SK-N-SH (cell line): ENCODE measurements around the gene PTPRK. TPM values are rescaled to one million over a fixed set of nuclear protein-coding genes. Genes with fewer than 3 reads are reported as not detected.

ENCODE experiments used
- CTCF ChIA-PET: fragments of 300-600, 350-600 bp; formaldehyde crosslinking; extraction: SDS; loops from one replicate; lab custom pipeline; 2021; lab: Yijun Ruan, JAX
- POLR2A ChIA-PET: fragments of 350-600 bp; sonication (Branson Sonifier 250); formaldehyde crosslinking; extraction: SDS; loops from one replicate; lab custom pipeline; 2020; ENCODE audit warnings: antibody characterized with exemption, inconsistent platforms; lab: Yijun Ruan, JAX
- DNase-seq: peaks from one replicate; pipeline ENCODE4 v3.0.0; 2012
- H2AFZ ChIP-seq: fragments of 200-600 bp; sonication (generic); 2 replicates; pipeline ENCODE4 v1.8.1; 2016; ENCODE audit warnings: antibody characterized with exemption, mild to moderate bottlenecking, low read depth
- H3F3A ChIP-seq: fragments of 200-600 bp; sonication (generic); replicated peaks from 2 replicates; pipeline ENCODE3; 2016; ENCODE audit warnings: antibody characterized with exemption, mild to moderate bottlenecking; ENCODE audit not compliant: insufficient read depth
- H3K27ac ChIP-seq, 2 experiments: fragments of 200-500 bp in 1 of 2; fragments of 200-600 bp in 1 of 2; sonication (Bioruptor generic) in 1 of 2; sonication (generic), shearing (Covaris generic) in 1 of 2; 2 replicates each; pipeline versions ENCODE4 v1.5.1 to v1.6.1; 2014 to 2016; ENCODE audit warnings: low read depth in 2 of 2, inconsistent platforms in 1 of 2, low read length in 1 of 2, mild to moderate bottlenecking in 1 of 2, mixed read lengths in 1 of 2
- H3K27me3 ChIP-seq: fragments of 200-600 bp; sonication (generic), shearing (Covaris generic); 2 replicates; pipeline ENCODE4 v1.6.1; 2016; ENCODE audit warnings: mixed run types; ENCODE audit not compliant: insufficient read depth
- H3K36me3 ChIP-seq, 2 experiments: fragments of 200-500 bp in 1 of 2; fragments of 200-600 bp in 1 of 2; sonication (Bioruptor generic) in 1 of 2; sonication (generic) in 1 of 2; replicated peaks in 1 of 2; 2 replicates each; pipeline versions ENCODE3 to v1.5.1; 2014 to 2016; ENCODE audit warnings: low read length in 1 of 2, mild to moderate bottlenecking in 1 of 2; ENCODE audit not compliant: insufficient read depth in 2 of 2, control insufficient read depth in 1 of 2
- H3K4me1 ChIP-seq, 2 experiments: fragments of 200-500 bp in 1 of 2; fragments of 200-600 bp in 1 of 2; sonication (Bioruptor generic) in 1 of 2; sonication (generic), shearing (Covaris generic) in 1 of 2; 2 replicates each; pipeline versions ENCODE4 v1.5.1 to v1.6.1; 2014 to 2016; ENCODE audit warnings: low read depth in 1 of 2, low read length in 1 of 2, mixed run types in 1 of 2; ENCODE audit not compliant: insufficient read depth in 2 of 2, control insufficient read depth in 1 of 2
- H3K4me2 ChIP-seq: fragments of 200-600 bp; sonication (generic), shearing (Covaris generic); 2 replicates; pipeline ENCODE4 v1.6.1; 2017; ENCODE audit warnings: mixed run types
- H3K4me3 ChIP-seq, 2 experiments: fragments of 200-500 bp in 1 of 2; fragments of 200-600 bp in 1 of 2; sonication (Bioruptor generic) in 1 of 2; sonication (generic), shearing (Covaris generic) in 1 of 2; 2 replicates each; pipeline versions ENCODE4 v1.5.1 to v1.8.1; 2014 to 2016; ENCODE audit warnings: low read depth in 2 of 2, inconsistent platforms in 1 of 2, low read length in 1 of 2, mild to moderate bottlenecking in 1 of 2, mixed read lengths in 1 of 2, moderate library complexity in 1 of 2
- H3K79me2 ChIP-seq: fragments of 200-600 bp; sonication (generic); 2 replicates; pipeline ENCODE4 v1.8.1; 2017; ENCODE audit warnings: mild to moderate bottlenecking; ENCODE audit not compliant: insufficient read depth
- H3K9ac ChIP-seq: fragments of 200-600 bp; sonication (generic); 2 replicates; pipeline ENCODE4 v1.6.1; 2017; ENCODE audit warnings: mixed run types
- H3K9me2 ChIP-seq: fragments of 200-600 bp; sonication (generic); 2 replicates; pipeline ENCODE4 v1.6.1; 2017; ENCODE audit warnings: mixed run types
- H3K9me3 ChIP-seq: fragments of 200-600 bp; sonication (generic); 2 replicates; pipeline ENCODE4 v1.6.1; 2017; ENCODE audit warnings: mixed run types, mild to moderate bottlenecking, moderate library complexity
- H4K20me1 ChIP-seq: fragments of 200-600 bp; sonication (generic); 2 replicates; pipeline ENCODE4 v1.6.1; 2017; ENCODE audit warnings: mild to moderate bottlenecking, mixed run types; ENCODE audit not compliant: insufficient read depth
- CHD2 ChIP-seq: fragments of 150-350 bp; IDR thresholded peaks from 2 replicates; pipeline ENCODE4 v1.6.1; 2018; ENCODE audit warnings: low read length; ENCODE audit not compliant: partially characterized antibody
- CTCF ChIP-seq: fragments of 200-600 bp; sonication (generic); IDR thresholded peaks from 2 replicates; pipeline ENCODE4 v1.6.1; 2017; ENCODE audit warnings: antibody characterized with exemption, mild to moderate bottlenecking, moderate library complexity
- EP300 ChIP-seq, 2 experiments: IDR thresholded peaks; 2 replicates each; pipeline versions ENCODE4 v1.4.0 to v1.6.1; 2012; ENCODE audit warnings: borderline replicate concordance in 1 of 2, low read depth in 1 of 2, low read length in 1 of 2
- FOXJ3 ChIP-seq: sonication (generic); formaldehyde crosslinking; IDR thresholded peaks from 2 replicates; pipeline ENCODE4 v1.5.1; 2020; ENCODE audit warnings: mild to moderate bottlenecking, missing genetic modification reagents
- FOXM1 ChIP-seq: IDR thresholded peaks from 2 replicates; pipeline ENCODE4 v1.4.0; 2012; ENCODE audit warnings: low read depth, mild to moderate bottlenecking
- GATA2 ChIP-seq: sonication (generic); formaldehyde crosslinking; IDR thresholded peaks from 2 replicates; pipeline ENCODE4 v1.5.0; 2020; ENCODE audit warnings: mild to moderate bottlenecking, missing genetic modification reagents
- MAX ChIP-seq: IDR thresholded peaks from 2 replicates; pipeline ENCODE4 v1.4.0; 2012; ENCODE audit warnings: low read depth
- MEF2A ChIP-seq: IDR thresholded peaks from 2 replicates; pipeline ENCODE4 v1.4.0; 2012; ENCODE audit warnings: low read depth, borderline replicate concordance
- NFIC ChIP-seq: IDR thresholded peaks from 2 replicates; pipeline ENCODE4 v1.4.0; 2012; ENCODE audit warnings: borderline replicate concordance
- NRF1 ChIP-seq: IDR thresholded peaks from 2 replicates; pipeline ENCODE4 v1.6.1; 2012; ENCODE audit warnings: low read depth, mild to moderate bottlenecking, low read length
- POLR2AphosphoS5 ChIP-seq: IDR thresholded peaks from 2 replicates; pipeline ENCODE4 v1.6.1; 2012; ENCODE audit warnings: low read depth, low read length
- RCOR1 ChIP-seq: fragments of 150-350 bp; IDR thresholded peaks from 2 replicates; pipeline ENCODE4 v1.6.1; 2017; ENCODE audit warnings: antibody characterized with exemption, low read length
- RFX5 ChIP-seq: IDR thresholded peaks from 2 replicates; pipeline ENCODE4 v1.6.1; 2012; ENCODE audit warnings: mild to moderate bottlenecking, improper control_type of control experiment, low read length
- RXRA ChIP-seq: IDR thresholded peaks from 2 replicates; pipeline ENCODE4 v1.4.0; 2012; ENCODE audit warnings: low read depth, mild to moderate bottlenecking, borderline replicate concordance
- SIN3A ChIP-seq: IDR thresholded peaks from 2 replicates; pipeline ENCODE4 v1.6.1; 2012; ENCODE audit warnings: low read depth, mild to moderate bottlenecking, low read length, moderate library complexity, borderline replicate concordance
- SMC3 ChIP-seq: IDR thresholded peaks from 2 replicates; pipeline ENCODE4 v1.6.1; 2012; ENCODE audit warnings: low read depth, low read length, improper control_type of control experiment
- TEAD4 ChIP-seq: IDR thresholded peaks from 2 replicates; pipeline ENCODE4 v1.4.0; 2012; ENCODE audit warnings: mild to moderate bottlenecking, borderline replicate concordance; ENCODE audit not compliant: insufficient read depth
- USF1 ChIP-seq: IDR thresholded peaks from 2 replicates; pipeline ENCODE4 v1.4.0; 2012; ENCODE audit warnings: low read depth, borderline replicate concordance
- USF2 ChIP-seq: fragments of 150-350 bp; IDR thresholded peaks from 2 replicates; pipeline ENCODE4 v1.6.1; 2017; ENCODE audit warnings: antibody characterized with exemption, low read length, low read depth, borderline replicate concordance
- YY1 ChIP-seq: IDR thresholded peaks from 2 replicates; pipeline ENCODE4 v1.4.0; 2012; ENCODE audit warnings: low read depth, mild to moderate bottlenecking
- WGBS: methylation state at CpG from one replicate; pipeline ENCODE4 v1.1.6; 2017; ENCODE audit warnings: low lambda C conversion rate; 5-methylcytosine and 5-hydroxymethylcytosine counted together
- polyA plus RNA-seq, 3 experiments: library from polyadenylated mRNA; depleted of rRNA; stranded (reverse); fragments of >200 nt; gene quantifications; 2 replicates each; pipeline ENCODE4 v1.2.3, GENCODE V29; 2012

The PTPRK gene
- polyA plus RNA-seq, 1 of the 3 experiments (the other 2 are of a cell fraction), result 9.5 TPM

GRCh38 chr6:128290221-128290620 lies 230.2 kb downstream of the PTPRK start (continued):
- TF ChIP-seq CTCF (no peak), SIN3A (no peak), NFIC (no peak), TEAD4 (no peak)

- Histone ChIP-seq H3K36me3 (peaks cover 0 to 5% of the 10 kb centered on the region in 2 experiments), H2AFZ (no peak overlapping the region), H3K9ac (no peak overlapping the region), H3K4me3 (no peak overlapping the region), H3K9me3 (no peaks in the 10 kb centered on the region), H3K4me1 (no peaks in the 10 kb centered on the region), H3K4me2 (no peak overlapping the region), H3K9me2 (no peaks in the 10 kb centered on the region), H3K27ac (no peak overlapping the region), H3K79me2 (no peaks in the 10 kb centered on the region), H4K20me1 (no peaks in the 10 kb centered on the region), H3F3A (peaks cover 3% of the 10 kb centered on the region), H3K27me3 (no peaks in the 10 kb centered on the region)
- POLR2A ChIA-PET, result no interaction called here
- WGBS, result 38% methylated on average over 1 of the region's 1 CpG
- TF ChIP-seq USF2, result no peak
- TF ChIP-seq MEF2A, result no peak
- no peak for TF ChIP-seq RFX5
- no peak for TF ChIP-seq SMC3
- no peak for TF ChIP-seq RXRA
- no peak for TF ChIP-seq YY1
- no peak for TF ChIP-seq RCOR1
- TF ChIP-seq FOXJ3 (CRISPR knock-in tag), result no peak
- TF ChIP-seq POLR2AphosphoS5, result no peak
- CTCF ChIA-PET, result no interaction called here
- DNase-seq, result no peak
Measured at GRCh38 chr6:128284128-128284527, 236.3 kb downstream of the PTPRK start.

GRCh38 chr6:128282961-128283360 lies 237.4 kb downstream of the PTPRK start:
- Histone ChIP-seq H3K4me3 (no peak overlapping the region), H3K27me3 (no peaks in the 10 kb centered on the region), H4K20me1 (no peaks in the 10 kb centered on the region), H3K9me2 (no peaks in the 10 kb centered on the region), H3K27ac (no peak overlapping the region), H3K9me3 (no peaks in the 10 kb centered on the region), H3K4me1 (no peaks in the 10 kb centered on the region), H3K79me2 (no peaks in the 10 kb centered on the region), H3F3A (peaks cover 3% of the 10 kb centered on the region), H3K36me3 (peaks cover 0 to 5% of the 10 kb centered on the region in 2 experiments), H2AFZ (no peak overlapping the region), H3K9ac (no peak overlapping the region), H3K4me2 (no peak overlapping the region)
- ChIA-PET CTCF (no interaction called here), POLR2A (interaction anchor here (1.5 kb wide), 1 partner anchor 32 kb away, joined by 3 read pairs; no protein-coding TSS in a partner anchor)
- TF ChIP-seq GATA2 (CRISPR knock-in tag), result no peak
- TF ChIP-seq FOXM1, result no peak
- TF ChIP-seq YY1, result no peak
- TF ChIP-seq NRF1, result no peak
- no peak for TF ChIP-seq CHD2
- TF ChIP-seq EP300 (IDR thresholded peaks at IDR 0.05; ENCODE audit: borderline replicate concordance in 1 of 2, low read depth in 1 of 2, low read length in 1 of 2), result no peak
- no peak for TF ChIP-seq MEF2A
- TF ChIP-seq FOXJ3 (CRISPR knock-in tag), result no peak
- TF ChIP-seq CTCF, result no peak
- TF ChIP-seq USF1, result no peak
- no peak for TF ChIP-seq MAX
- DNase-seq, result no peak
- WGBS, result 72% methylated on average over 2 of the region's 2 CpGs
